ENCODE measurements around the gene RNF111.

The RNF111 gene

GRCh38 chr15:59018833-59019232 is 31.4 kb downstream of the RNF111 start:
- no peaks in the 10 kb centered on the region for H3K36me3 ChIP-seq (ENCODE audit: insufficient read depth)

GRCh38 chr15:59020322-59020721 is 32.9 kb downstream of the RNF111 start:
- H3K27ac ChIP-seq: no peak overlapping the region
- no peak overlapping the region for H3K4me3 ChIP-seq (IDR thresholded peaks at IDR 0.05; ENCODE audit: insufficient read depth, low read depth, low read length)
- no peak overlapping the region for H2AFZ ChIP-seq (ENCODE audit: low read depth)
- no peaks in the 10 kb centered on the region for H3K36me3 ChIP-seq (ENCODE audit: insufficient read depth)
- no peak overlapping the region for H3K4me2 ChIP-seq
- no peak for TF ChIP-seq CTCF (conservative IDR thresholded peaks at IDR 0.05; ENCODE audit: low read depth, low read length)
- peaks cover 9% of the 10 kb centered on the region; the same call in 1 of the 2 replicates for H3K79me2 ChIP-seq (ENCODE audit: insufficient read depth, low read depth)
- H3K4me1 ChIP-seq (ENCODE audit: low read depth, poor library complexity, severe bottlenecking): no peaks in the 10 kb centered on the region
- no peaks in the 10 kb centered on the region for H4K20me1 ChIP-seq (ENCODE audit: insufficient read depth)
- no peak overlapping the region for H3K9ac ChIP-seq
- no peaks in the 10 kb centered on the region for H3K27me3 ChIP-seq (ENCODE audit: insufficient read depth, low read depth)

More at GRCh38 chr15:59018833-59019232, 31.4 kb downstream of the RNF111 start:
- no peaks in the 10 kb centered on the region for H3K4me1 ChIP-seq (ENCODE audit: low read depth, poor library complexity, severe bottlenecking)
- TF ChIP-seq CTCF (conservative IDR thresholded peaks at IDR 0.05; ENCODE audit: low read depth, low read length): no peak
- no peaks in the 10 kb centered on the region for H3K27me3 ChIP-seq (ENCODE audit: insufficient read depth, low read depth)
- H3K4me3 ChIP-seq (IDR thresholded peaks at IDR 0.05; ENCODE audit: insufficient read depth, low read depth, low read length): no peak overlapping the region
- H3K79me2 ChIP-seq (ENCODE audit: insufficient read depth, low read depth): peaks cover 9% of the 10 kb centered on the region; the same call in 1 of the 2 replicates
- no peak overlapping the region for H3K27ac ChIP-seq
- H4K20me1 ChIP-seq (ENCODE audit: insufficient read depth): no peaks in the 10 kb centered on the region
- H2AFZ ChIP-seq (ENCODE audit: low read depth): no peak overlapping the region
- no peak overlapping the region for H3K9ac ChIP-seq
- H3K4me2 ChIP-seq: no peak overlapping the region

- Histone ChIP-seq H3K27ac (no peak overlapping the region), H3K4me1 (ENCODE audit: low read depth, poor library complexity, severe bottlenecking) (no peaks in the 10 kb centered on the region), H3K27me3 (ENCODE audit: insufficient read depth, low read depth) (no peaks in the 10 kb centered on the region), H3K4me2 (no peak overlapping the region), H3K79me2 (ENCODE audit: insufficient read depth, low read depth) (0 out of 2 replicates have a peak, but pooled peaks cover 5% of the 10 kb centered on the region), H3K9ac (no peak overlapping the region), H3K36me3 (ENCODE audit: insufficient read depth) (no peaks in the 10 kb centered on the region), H3K4me3 (IDR thresholded peaks at IDR 0.05; ENCODE audit: insufficient read depth, low read depth, low read length) (no peak overlapping the region), H4K20me1 (ENCODE audit: insufficient read depth) (no peaks in the 10 kb centered on the region), H2AFZ (ENCODE audit: low read depth) (no peak overlapping the region)
- TF ChIP-seq CTCF (conservative IDR thresholded peaks at IDR 0.05; ENCODE audit: low read depth, low read length): no peak
These were observed 34.7 kb downstream of the RNF111 start for GRCh38 chr15:59022188-59022587.

- H3K4me1 ChIP-seq (ENCODE audit: low read depth, poor library complexity, severe bottlenecking): no peaks in the 10 kb centered on the region
- no peak overlapping the region for H3K27ac ChIP-seq
- no peak for TF ChIP-seq CTCF (conservative IDR thresholded peaks at IDR 0.05; ENCODE audit: low read depth, low read length)
- H3K79me2 ChIP-seq (ENCODE audit: insufficient read depth, low read depth): 0 out of 2 replicates have a peak, but pooled peaks cover 5% of the 10 kb centered on the region
- H2AFZ ChIP-seq (ENCODE audit: low read depth): no peak overlapping the region
- 0 out of 2 replicates have a peak, but pooled peaks cover 3% of the 10 kb centered on the region for H4K20me1 ChIP-seq (ENCODE audit: insufficient read depth)
- no peak overlapping the region for H3K4me3 ChIP-seq (IDR thresholded peaks at IDR 0.05; ENCODE audit: insufficient read depth, low read depth, low read length)
- no peak overlapping the region for H3K4me2 ChIP-seq
- H3K36me3 ChIP-seq (ENCODE audit: insufficient read depth): no peaks in the 10 kb centered on the region
- no peak overlapping the region for H3K9ac ChIP-seq
- H3K27me3 ChIP-seq (ENCODE audit: insufficient read depth, low read depth): no peaks in the 10 kb centered on the region
These were observed 38.7 kb downstream of the RNF111 start for GRCh38 chr15:59026207-59026606.

Data from KMS-11 (cell line).